Measurements from ENCODE around the gene ABAT.

DNA sequence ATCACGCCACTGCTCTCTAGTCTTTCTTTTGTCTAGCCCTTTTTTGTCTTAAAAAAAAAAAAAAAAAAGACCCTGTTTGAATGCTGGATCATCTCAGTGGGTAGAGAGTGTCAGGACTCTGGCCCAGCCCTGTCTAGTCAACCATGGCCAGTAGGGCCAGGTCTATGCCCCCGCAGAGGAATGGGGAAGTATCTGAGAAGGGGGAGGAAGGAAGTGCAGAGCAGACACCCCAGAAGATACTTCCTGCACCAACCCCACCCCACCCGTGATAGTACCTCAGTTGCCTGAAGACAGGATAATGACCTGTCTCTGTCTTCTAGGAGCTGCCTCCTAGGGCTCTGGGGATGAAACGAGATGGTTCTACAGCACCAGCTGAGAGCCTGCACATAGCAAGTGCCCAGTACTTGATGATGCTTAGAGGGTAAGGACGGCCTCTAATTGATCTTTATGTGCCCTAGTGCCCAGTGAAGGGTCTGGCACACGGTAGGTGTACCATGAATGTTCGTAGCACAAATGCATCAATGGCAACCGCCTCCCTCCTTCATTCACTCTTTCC lies 55.4 kb downstream of the ABAT start:
- TF ChIP-seq EZH2phosphoT487 (IDR thresholded peaks at IDR 0.05; ENCODE audit: borderline replicate concordance) (no peak), POLR2A (IDR thresholded peaks at IDR 0.05; ENCODE audit: borderline replicate concordance, extremely low read depth, insufficient read depth, insufficient read length) (no peak), YY1 (IDR thresholded peaks at IDR 0.05; ENCODE audit: extremely low read depth, insufficient replicate concordance, low read depth, low read length) (no peak), RAD21 (IDR thresholded peaks at IDR 0.05; ENCODE audit: low read depth) (no peak), SIN3A (IDR thresholded peaks at IDR 0.05; ENCODE audit: low read depth) (no peak), POLR2AphosphoS5 (IDR thresholded peaks at IDR 0.05; ENCODE audit: low read depth, low read length) (no peak)
- TF ChIP-seq, protein P1, sequence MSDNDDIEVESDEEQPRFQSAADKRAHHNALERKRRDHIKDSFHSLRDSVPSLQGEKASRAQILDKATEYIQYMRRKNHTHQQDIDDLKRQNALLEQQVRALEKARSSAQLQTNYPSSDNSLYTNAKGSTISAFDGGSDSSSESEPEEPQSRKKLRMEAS (IDR thresholded peaks at IDR 0.05) = no peak
- TF ChIP-seq, protein P2, sequence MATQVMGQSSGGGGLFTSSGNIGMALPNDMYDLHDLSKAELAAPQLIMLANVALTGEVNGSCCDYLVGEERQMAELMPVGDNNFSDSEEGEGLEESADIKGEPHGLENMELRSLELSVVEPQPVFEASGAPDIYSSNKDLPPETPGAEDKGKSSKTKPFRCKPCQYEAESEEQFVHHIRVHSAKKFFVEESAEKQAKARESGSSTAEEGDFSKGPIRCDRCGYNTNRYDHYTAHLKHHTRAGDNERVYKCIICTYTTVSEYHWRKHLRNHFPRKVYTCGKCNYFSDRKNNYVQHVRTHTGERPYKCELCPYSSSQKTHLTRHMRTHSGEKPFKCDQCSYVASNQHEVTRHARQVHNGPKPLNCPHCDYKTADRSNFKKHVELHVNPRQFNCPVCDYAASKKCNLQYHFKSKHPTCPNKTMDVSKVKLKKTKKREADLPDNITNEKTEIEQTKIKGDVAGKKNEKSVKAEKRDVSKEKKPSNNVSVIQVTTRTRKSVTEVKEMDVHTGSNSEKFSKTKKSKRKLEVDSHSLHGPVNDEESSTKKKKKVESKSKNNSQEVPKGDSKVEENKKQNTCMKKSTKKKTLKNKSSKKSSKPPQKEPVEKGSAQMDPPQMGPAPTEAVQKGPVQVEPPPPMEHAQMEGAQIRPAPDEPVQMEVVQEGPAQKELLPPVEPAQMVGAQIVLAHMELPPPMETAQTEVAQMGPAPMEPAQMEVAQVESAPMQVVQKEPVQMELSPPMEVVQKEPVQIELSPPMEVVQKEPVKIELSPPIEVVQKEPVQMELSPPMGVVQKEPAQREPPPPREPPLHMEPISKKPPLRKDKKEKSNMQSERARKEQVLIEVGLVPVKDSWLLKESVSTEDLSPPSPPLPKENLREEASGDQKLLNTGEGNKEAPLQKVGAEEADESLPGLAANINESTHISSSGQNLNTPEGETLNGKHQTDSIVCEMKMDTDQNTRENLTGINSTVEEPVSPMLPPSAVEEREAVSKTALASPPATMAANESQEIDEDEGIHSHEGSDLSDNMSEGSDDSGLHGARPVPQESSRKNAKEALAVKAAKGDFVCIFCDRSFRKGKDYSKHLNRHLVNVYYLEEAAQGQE (IDR thresholded peaks at IDR 0.05; ENCODE audit: low read depth) = no peak
- TF ChIP-seq, protein P3, sequence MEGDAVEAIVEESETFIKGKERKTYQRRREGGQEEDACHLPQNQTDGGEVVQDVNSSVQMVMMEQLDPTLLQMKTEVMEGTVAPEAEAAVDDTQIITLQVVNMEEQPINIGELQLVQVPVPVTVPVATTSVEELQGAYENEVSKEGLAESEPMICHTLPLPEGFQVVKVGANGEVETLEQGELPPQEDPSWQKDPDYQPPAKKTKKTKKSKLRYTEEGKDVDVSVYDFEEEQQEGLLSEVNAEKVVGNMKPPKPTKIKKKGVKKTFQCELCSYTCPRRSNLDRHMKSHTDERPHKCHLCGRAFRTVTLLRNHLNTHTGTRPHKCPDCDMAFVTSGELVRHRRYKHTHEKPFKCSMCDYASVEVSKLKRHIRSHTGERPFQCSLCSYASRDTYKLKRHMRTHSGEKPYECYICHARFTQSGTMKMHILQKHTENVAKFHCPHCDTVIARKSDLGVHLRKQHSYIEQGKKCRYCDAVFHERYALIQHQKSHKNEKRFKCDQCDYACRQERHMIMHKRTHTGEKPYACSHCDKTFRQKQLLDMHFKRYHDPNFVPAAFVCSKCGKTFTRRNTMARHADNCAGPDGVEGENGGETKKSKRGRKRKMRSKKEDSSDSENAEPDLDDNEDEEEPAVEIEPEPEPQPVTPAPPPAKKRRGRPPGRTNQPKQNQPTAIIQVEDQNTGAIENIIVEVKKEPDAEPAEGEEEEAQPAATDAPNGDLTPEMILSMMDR (IDR thresholded peaks at IDR 0.05 in 2 of 3, conservative IDR thresholded peaks at IDR 0.05 in 1 of 3; ENCODE audit: borderline replicate concordance in 1 of 3, insufficient read depth in 1 of 3, low read depth in 2 of 3, low read length in 2 of 3) = no peak
